HG02973 (cell line): ENCODE measurements around the gene GTF2F1.
A peak's percentile ranks its signal among the peaks of the same experiment; 100 is the strongest.
"Not testable (repeated sequence)": the region's sequence is repeated elsewhere in the genome, so short reads cannot be mapped to it uniquely, and the experiment has no call there.

Experiments used
- ATAC-seq: cut with Tn5 transposase; IDR thresholded peaks from one replicate; pipeline ENCODE4 v1.9.1; 2021; ENCODE audit warnings: moderate library complexity; ENCODE audit not compliant: unreplicated experiment

Gene GTF2F1

GRCh38 chr19:6417713-6418561 is 25.0 kb upstream of the GTF2F1 start:
- ATAC-seq, result no peak

GRCh38 chr19:6416658-6417405 is 23.9 kb upstream of the GTF2F1 start:
- no peak for ATAC-seq

- ATAC-seq, result no peak
Measured at GRCh38 chr19:6415591-6416190, 22.7 kb upstream of the GTF2F1 start.

- no peak for ATAC-seq
Measured at GRCh38 chr19:6414793-6415590, 22.0 kb upstream of the GTF2F1 start.

GRCh38 chr19:6413721-6414643 is 21.0 kb upstream of the GTF2F1 start:
- ATAC-seq, result no peak

- ATAC-seq, result no peak
Measured at GRCh38 chr19:6413291-6413690, 20.3 kb upstream of the GTF2F1 start.

GRCh38 chr19:6412447-6413091 is 19.6 kb upstream of the GTF2F1 start:
- ATAC-seq, result no peak

GRCh38 chr19:6412061-6412446 is 19.1 kb upstream of the GTF2F1 start:
- no peak for ATAC-seq

- no peak for ATAC-seq
Measured at GRCh38 chr19:6409346-6409745, 16.4 kb upstream of the GTF2F1 start.

- ATAC-seq, result no peak
Measured at GRCh38 chr19:6406401-6406800, 13.4 kb upstream of the GTF2F1 start.

- ATAC-seq, result no peak
Measured at GRCh38 chr19:6402837-6403608, 10.1 kb upstream of the GTF2F1 start.

- no peak for ATAC-seq
Measured at GRCh38 chr19:6402058-6402457, 9.1 kb upstream of the GTF2F1 start.

GRCh38 chr19:6400062-6400944 is 7.3 kb upstream of the GTF2F1 start:
- ATAC-seq, result not testable (repeated sequence)

GRCh38 chr19:6396305-6396704 is 3.3 kb upstream of the GTF2F1 start:
- ATAC-seq, result no peak

GRCh38 chr19:6394831-6395230 is 1.9 kb upstream of the GTF2F1 start:
- no peak for ATAC-seq

- peak; percentile 17 for ATAC-seq
Measured at GRCh38 chr19:6393983-6394412, 1.0 kb upstream of the GTF2F1 start.

- no peak for ATAC-seq
Measured at GRCh38 chr19:6392221-6393073, 517 bp downstream of the GTF2F1 start.
